HS-5 (cell line): ENCODE data around the gene PRDM10.
"Not testable (repeated sequence)": the region's sequence is repeated elsewhere in the genome, so short reads cannot be mapped to it uniquely, and the experiment has no call there.

Experiments
- DNase-seq: peaks from one replicate; pipeline ENCODE4 v3.0.0-alpha.2; 2012; ENCODE audit warnings: low read depth

PRDM10 gene, protein sequence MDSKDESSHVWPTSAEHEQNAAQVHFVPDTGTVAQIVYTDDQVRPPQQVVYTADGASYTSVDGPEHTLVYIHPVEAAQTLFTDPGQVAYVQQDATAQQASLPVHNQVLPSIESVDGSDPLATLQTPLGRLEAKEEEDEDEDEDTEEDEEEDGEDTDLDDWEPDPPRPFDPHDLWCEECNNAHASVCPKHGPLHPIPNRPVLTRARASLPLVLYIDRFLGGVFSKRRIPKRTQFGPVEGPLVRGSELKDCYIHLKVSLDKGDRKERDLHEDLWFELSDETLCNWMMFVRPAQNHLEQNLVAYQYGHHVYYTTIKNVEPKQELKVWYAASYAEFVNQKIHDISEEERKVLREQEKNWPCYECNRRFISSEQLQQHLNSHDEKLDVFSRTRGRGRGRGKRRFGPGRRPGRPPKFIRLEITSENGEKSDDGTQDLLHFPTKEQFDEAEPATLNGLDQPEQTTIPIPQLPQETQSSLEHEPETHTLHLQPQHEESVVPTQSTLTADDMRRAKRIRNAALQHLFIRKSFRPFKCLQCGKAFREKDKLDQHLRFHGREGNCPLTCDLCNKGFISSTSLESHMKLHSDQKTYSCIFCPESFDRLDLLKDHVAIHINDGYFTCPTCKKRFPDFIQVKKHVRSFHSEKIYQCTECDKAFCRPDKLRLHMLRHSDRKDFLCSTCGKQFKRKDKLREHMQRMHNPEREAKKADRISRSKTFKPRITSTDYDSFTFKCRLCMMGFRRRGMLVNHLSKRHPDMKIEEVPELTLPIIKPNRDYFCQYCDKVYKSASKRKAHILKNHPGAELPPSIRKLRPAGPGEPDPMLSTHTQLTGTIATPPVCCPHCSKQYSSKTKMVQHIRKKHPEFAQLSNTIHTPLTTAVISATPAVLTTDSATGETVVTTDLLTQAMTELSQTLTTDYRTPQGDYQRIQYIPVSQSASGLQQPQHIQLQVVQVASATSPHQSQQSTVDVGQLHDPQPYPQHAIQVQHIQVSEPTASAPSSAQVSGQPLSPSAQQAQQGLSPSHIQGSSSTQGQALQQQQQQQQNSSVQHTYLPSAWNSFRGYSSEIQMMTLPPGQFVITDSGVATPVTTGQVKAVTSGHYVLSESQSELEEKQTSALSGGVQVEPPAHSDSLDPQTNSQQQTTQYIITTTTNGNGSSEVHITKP

GRCh38 chr11:130002352-130002845, at the start of gene PRDM10:
Gene PRDM10 (minus strand): TSS chr11:130002835. CDS start chr11:129960964, 41,871 bp downstream.
- DNase-seq, result no peak

GRCh38 chr11:130051082-130051481, 48.4 kb upstream of the PRDM10 start:
- DNase-seq, result no peak

GRCh38 chr11:130050257-130050656, 47.6 kb upstream of the PRDM10 start:
- DNase-seq, result no peak

- DNase-seq, result no peak
These were observed 46.7 kb upstream of the PRDM10 start for GRCh38 chr11:130049328-130049771.

DNA sequence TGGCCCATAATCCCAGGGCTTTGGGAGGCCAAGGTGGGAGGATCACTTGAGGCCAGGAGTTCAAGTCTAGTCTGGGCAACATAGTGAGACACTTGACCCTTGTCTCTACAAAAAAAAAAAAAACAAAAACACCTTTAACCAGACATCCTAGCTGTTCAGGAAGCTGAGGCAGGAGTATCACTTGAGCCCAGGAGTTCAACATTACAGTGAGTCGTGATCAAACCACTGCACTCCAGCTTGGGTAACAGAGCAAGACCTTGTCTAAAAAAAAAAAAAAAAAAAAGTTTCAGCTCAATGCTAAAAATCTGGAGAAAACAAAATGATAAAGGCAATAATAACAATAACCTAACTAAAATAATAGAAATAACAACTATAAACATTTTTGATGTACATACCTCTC, 44.5 kb upstream of the PRDM10 start:
- DNase-seq, result no peak

- no peak for DNase-seq
These were observed 40.9 kb upstream of the PRDM10 start for GRCh38 chr11:130043575-130043974.

DNA sequence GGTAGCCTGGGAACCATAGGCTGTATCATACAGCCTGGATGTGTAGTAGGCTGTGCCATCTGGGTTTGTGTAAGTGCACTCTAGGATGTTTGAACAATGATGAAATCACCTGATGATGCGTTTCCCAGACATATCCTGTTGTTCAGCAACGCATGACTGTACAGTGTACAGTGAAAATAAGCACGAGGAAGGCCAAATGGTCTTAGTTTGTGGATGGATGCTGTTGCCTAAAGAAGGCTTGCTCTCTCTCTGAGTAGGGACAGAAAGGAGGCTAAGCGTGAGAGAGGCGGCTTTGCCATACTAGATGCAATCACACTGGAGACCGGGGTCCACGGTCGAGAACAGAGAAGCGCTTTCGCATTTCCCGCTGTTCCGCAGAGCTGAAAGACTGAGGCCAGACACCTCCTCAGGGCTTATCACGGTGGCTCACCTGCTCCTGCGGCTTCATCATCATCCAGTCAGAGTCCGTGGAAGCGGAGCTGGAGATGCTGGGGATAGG, 39.5 kb upstream of the PRDM10 start:
- peak; percentile 68 for DNase-seq

GRCh38 chr11:130040281-130040940, 37.8 kb upstream of the PRDM10 start:
- DNase-seq, result no peak

GRCh38 chr11:130037881-130038585, 35.4 kb upstream of the PRDM10 start:
- no peak for DNase-seq

DNA sequence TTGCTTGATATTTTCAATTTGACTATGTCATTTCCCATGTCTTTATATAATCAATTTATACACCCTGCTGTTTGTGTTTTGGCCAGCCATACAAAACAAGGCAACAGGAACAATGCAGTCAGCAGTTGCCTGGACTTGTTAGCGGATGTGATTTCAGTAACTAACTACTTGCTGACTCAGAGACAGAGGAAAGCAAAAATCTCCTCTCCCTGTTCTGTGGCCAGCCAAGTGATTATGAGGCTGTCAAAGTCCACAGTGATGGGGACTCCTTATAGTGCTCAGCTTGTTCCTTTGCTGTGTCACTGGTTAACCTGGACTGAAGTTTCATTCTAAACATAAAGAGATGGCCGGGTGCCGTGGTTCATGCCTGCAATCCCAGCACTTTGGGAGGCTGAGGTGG, 34.4 kb upstream of the PRDM10 start:
- DNase-seq, result no peak

GRCh38 chr11:130034236-130034635, 31.6 kb upstream of the PRDM10 start:
- DNase-seq, result no peak

GRCh38 chr11:130032931-130033330, 30.3 kb upstream of the PRDM10 start:
- no peak for DNase-seq

DNA sequence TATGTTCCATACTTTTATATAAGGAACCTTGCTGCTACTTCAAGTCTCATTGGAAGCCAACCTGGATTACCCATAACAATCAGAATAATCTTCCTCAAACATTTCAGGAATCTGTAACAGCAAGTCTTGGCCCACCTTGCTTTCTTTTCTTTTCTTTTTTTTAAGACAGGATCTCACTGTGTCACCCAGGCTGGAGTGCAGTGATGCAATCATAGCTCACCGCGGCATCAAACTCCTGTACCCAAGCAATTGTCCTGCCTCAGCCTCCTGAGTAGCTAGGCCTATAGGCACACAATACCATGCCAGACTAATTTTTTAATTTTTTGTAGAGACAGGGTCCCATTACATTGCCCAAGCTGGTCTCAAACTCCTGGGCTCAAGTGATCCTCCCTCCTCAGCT, 29.3 kb upstream of the PRDM10 start:
- no peak for DNase-seq

GRCh38 chr11:130031056-130031455, 28.4 kb upstream of the PRDM10 start:
- no peak for DNase-seq

DNA sequence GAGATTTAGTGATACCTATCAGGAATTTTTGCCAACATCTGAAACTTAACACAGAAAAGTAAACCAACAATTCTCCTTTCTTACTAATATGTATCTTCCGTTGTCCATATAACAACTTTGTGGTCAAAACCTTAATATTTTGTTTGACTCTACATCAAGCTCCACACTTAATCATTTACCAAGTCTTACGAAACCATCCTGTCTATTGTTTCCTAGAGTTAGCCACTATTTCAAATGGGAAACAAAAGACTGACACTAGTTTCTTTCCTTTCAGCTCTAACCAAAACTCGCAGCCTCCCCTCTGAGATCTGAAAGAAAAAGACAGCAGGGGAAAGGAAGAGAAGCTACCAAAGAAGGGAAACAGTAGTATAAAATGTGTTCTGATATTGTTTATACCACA, 26.5 kb upstream of the PRDM10 start:
- no peak for DNase-seq

DNA sequence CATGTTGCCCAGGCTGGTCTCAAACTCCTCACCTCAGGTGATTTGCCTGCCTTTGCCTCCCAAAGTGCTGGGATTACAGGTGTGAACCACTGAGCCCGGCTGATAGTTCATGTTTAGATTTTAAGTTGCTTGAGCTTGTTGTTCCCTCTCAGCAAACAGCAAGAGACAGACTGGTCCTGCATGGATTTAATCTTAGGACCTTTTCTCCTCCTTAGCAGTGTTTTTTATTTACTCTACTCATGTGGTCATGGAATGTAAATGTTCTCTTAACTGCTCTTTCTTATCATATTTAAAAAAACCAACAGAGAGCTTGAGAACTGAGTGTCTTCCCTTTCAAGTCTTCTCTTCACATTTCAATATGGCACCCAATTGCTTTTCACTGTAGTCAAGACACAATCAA, 22.7 kb upstream of the PRDM10 start:
- DNase-seq, result no peak

DNA sequence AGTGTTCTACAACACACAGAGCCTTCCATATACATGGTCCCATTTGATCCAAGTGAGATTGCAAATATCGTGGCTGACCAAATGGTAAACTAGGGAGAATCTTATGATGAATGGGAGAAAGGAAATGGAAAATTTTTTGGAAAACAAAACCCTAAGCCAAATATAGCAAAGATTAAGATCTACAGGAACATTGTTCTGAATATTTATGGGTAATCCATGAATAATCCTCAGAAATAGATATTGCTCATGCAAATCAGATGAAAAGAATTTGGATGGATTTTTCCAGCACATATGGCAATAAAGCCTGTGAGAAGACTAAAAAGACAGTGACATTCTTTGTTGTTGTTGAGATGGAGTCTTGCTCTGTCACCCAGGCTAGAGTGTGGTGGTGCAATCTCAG, 21.7 kb upstream of the PRDM10 start:
- no peak for DNase-seq

- DNase-seq, result peak; percentile 57
These were observed 20.6 kb upstream of the PRDM10 start for GRCh38 chr11:130023204-130023603.

DNA sequence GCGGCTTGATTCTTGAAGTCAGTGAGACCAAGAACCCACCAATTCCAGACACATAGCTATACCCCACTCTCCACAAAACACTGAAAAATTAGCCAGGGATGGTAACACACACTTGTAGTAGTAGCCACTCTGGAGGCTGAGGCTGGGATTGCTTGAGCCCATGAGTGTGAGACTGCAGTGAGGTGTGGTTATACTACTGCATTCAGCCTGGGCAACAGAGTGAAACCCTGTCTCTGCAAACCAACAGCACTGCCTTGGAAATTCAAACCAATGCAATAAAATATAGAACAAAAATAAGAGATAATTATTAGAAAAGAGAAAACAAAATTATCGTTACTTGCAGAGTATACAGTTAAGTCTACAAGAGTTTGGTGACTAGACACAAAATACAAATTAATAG, 20.2 kb upstream of the PRDM10 start:
- no peak for DNase-seq

DNA sequence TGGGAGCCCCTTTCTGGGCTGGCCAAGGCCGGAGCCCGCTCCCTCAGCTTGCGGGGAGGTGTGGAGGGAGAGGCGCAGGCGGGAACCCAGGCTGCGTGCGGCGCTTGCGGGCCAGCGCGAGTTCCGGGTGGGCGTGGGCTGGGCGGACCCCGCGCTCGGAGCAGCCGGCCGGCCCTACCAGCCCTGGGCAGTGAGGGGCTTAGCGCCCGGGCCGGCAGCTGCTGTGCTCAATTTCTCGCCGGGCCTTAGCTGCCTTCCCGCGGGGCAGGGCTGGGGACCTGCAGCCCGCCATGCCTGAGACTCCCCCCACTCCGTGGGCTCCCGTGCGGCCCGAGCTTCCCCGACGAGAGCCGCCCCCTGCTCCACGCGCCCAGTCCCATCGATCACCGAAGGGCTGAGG, 19.0 kb upstream of the PRDM10 start:
- DNase-seq, result not testable (repeated sequence)

DNA sequence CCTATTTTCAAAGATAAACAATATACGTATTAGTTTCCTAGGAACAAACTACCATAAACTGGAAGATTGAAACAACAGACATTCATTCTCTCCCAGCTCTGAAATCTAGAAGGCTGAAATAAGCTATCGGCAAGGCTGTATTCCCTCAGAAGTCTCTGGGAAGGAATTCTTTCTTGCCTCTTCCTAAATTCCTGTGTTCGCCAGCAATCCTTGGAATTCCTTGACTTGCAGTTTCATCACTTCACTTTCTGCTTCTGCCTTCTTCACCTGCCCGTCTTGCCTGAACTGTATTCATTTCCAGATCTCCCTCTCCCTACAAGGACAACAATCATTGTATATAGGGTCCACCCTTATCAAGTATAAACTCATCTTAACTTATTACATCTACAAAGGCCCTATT, 17.7 kb upstream of the PRDM10 start:
- DNase-seq, result no peak
